Hepatocyte (in vitro differentiated cells): ENCODE data around the gene PCNP. TPM values are rescaled to one million over a fixed set of nuclear protein-coding genes. Genes with fewer than 3 reads are reported as not detected.

ENCODE experiments used
- DNase-seq: peaks from one replicate; pipeline ENCODE4 v3.0.0-alpha.2; 2016; ENCODE audit warnings: low spot score
- H2AFZ ChIP-seq: fragments of 200-600 bp; sonication (generic); 2 replicates; pipeline ENCODE4 v1.6.0; 2016; ENCODE audit warnings: antibody characterized with exemption, mild to moderate bottlenecking
- H3K27ac ChIP-seq: fragments of 200-600 bp; sonication (generic); 2 replicates; pipeline ENCODE4 v1.5.1; 2016; ENCODE audit warnings: mild to moderate bottlenecking
- H3K27me3 ChIP-seq: fragments of 200-600 bp; sonication (generic); 2 replicates; pipeline ENCODE4 v1.6.1; 2016
- H3K36me3 ChIP-seq: fragments of 200-600 bp; sonication (generic); replicated peaks from 2 replicates; pipeline ENCODE4 v1.5.1; 2016; ENCODE audit warnings: low read depth; ENCODE audit not compliant: insufficient read depth
- H3K4me1 ChIP-seq: fragments of 200-600 bp; sonication (generic); 2 replicates; pipeline ENCODE4 v1.5.1; 2016; ENCODE audit warnings: mild to moderate bottlenecking, moderate library complexity; ENCODE audit not compliant: insufficient read depth
- H3K4me2 ChIP-seq: fragments of 200-600 bp; sonication (generic); 2 replicates; pipeline ENCODE4 v1.6.0; 2016
- H3K4me3 ChIP-seq: fragments of 200-600 bp; sonication (generic); 2 replicates; pipeline ENCODE4 v1.5.1; 2016; ENCODE audit warnings: mild to moderate bottlenecking
- H3K79me2 ChIP-seq: fragments of 200-600 bp; sonication (generic); 2 replicates; pipeline ENCODE4 v1.6.0; 2017; ENCODE audit warnings: mild to moderate bottlenecking
- H3K9me2 ChIP-seq: fragments of 200-600 bp; sonication (generic); replicated peaks from 2 replicates; pipeline ENCODE4 v1.6.0; 2017; ENCODE audit warnings: mild to moderate bottlenecking; ENCODE audit not compliant: insufficient read depth
- H3K9me3 ChIP-seq: fragments of 200-600 bp; sonication (generic); 2 replicates; pipeline ENCODE4 v1.5.1; 2016; ENCODE audit warnings: low read depth, mild to moderate bottlenecking
- H4K20me1 ChIP-seq: fragments of 200-600 bp; sonication (generic); 2 replicates; pipeline ENCODE4 v1.6.0; 2016; ENCODE audit warnings: mild to moderate bottlenecking; ENCODE audit not compliant: insufficient read depth, poor library complexity, severe bottlenecking
- EZH2 ChIP-seq: fragments of 200-600 bp; sonication (generic); IDR thresholded peaks from 2 replicates; pipeline ENCODE4 v1.6.1; 2016; ENCODE audit warnings: antibody characterized with exemption, mild to moderate bottlenecking, borderline replicate concordance
- EZH2phosphoT487 ChIP-seq: fragments of 200-600 bp; sonication (generic); IDR thresholded peaks from one replicate; pipeline ENCODE4 v1.6.1; 2018; ENCODE audit warnings: antibody characterized with exemption, mild to moderate bottlenecking, low read depth, moderate library complexity; ENCODE audit not compliant: unreplicated experiment, severe bottlenecking
- WGBS: methylation state at CpG from one replicate; pipeline ENCODE4 v1.1.6; 2016; ENCODE audit warnings: low lambda C conversion rate; ENCODE audit errors: missing lambda C conversion rate; 5-methylcytosine and 5-hydroxymethylcytosine counted together
- polyA plus RNA-seq: library from polyadenylated mRNA; unstranded; fragments of >200 nt; fragmentation: Nextera tagmentation; extraction: Ambion mirVana; gene quantifications from 2 replicates; pipeline ENCODE4 v1.2.1, GENCODE V29; 2016
- total RNA-seq: library from RNA; depleted of rRNA; stranded (reverse); fragments of >200 nt; gene quantifications from 2 replicates; pipeline ENCODE4 v1.2.3, GENCODE V29; 2014
- TF ChIP-seq, protein P1 (sequence below): fragments of 200-600 bp; sonication (generic); IDR thresholded peaks from 2 replicates; pipeline ENCODE4 v1.5.1; 2016; ENCODE audit warnings: antibody characterized with exemption, mild to moderate bottlenecking; ENCODE audit not compliant: poor library complexity

Gene PCNP
- total and polyA plus RNA-seq, 2 experiments from 2014 or later, result 86.4 to 133 TPM

DNA sequence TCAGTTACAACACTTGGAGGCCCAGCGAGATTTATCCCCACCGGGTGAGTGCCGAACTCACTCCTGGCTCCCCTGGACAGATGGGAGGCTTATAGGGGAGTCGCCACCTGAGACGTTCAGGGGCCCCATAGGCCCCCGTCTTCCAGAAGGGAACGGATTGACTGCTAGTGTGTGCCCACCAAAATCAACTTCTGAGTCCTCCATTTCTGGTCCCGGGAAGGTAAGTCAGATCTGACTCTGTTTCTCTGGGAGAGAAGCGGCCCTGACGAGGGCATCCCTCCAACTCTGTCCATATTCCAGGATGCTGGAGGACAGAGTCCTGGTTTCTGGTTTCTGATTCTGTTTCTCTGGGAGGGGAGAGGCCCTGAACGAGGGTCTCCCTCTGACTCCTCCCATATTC is 58.6 kb downstream of the PCNP start:
- H3K4me1 ChIP-seq, result no peaks in the 10 kb centered on the region

GRCh38 chr3:101633186-101633585 is 59.2 kb downstream of the PCNP start:
- no peak overlapping the region for H3K4me3 ChIP-seq
- H4K20me1 ChIP-seq, result no peaks in the 10 kb centered on the region
- H3K9me3 ChIP-seq, result no peaks in the 10 kb centered on the region
- no peak for TF ChIP-seq EZH2phosphoT487
- TF ChIP-seq, protein P1, sequence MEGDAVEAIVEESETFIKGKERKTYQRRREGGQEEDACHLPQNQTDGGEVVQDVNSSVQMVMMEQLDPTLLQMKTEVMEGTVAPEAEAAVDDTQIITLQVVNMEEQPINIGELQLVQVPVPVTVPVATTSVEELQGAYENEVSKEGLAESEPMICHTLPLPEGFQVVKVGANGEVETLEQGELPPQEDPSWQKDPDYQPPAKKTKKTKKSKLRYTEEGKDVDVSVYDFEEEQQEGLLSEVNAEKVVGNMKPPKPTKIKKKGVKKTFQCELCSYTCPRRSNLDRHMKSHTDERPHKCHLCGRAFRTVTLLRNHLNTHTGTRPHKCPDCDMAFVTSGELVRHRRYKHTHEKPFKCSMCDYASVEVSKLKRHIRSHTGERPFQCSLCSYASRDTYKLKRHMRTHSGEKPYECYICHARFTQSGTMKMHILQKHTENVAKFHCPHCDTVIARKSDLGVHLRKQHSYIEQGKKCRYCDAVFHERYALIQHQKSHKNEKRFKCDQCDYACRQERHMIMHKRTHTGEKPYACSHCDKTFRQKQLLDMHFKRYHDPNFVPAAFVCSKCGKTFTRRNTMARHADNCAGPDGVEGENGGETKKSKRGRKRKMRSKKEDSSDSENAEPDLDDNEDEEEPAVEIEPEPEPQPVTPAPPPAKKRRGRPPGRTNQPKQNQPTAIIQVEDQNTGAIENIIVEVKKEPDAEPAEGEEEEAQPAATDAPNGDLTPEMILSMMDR, result no peak
- TF ChIP-seq EZH2, result no peak
- H2AFZ ChIP-seq, result no peak overlapping the region
- 87% methylated on average over 10 of the region's 10 CpGs for WGBS
- no peaks in the 10 kb centered on the region for H3K9me2 ChIP-seq
- no peak overlapping the region for H3K27ac ChIP-seq
- DNase-seq, result no peak
- H3K4me2 ChIP-seq, result no peak overlapping the region
- H3K27me3 ChIP-seq, result no peaks in the 10 kb centered on the region
- no peaks in the 10 kb centered on the region for H3K79me2 ChIP-seq
- no peaks in the 10 kb centered on the region for H3K36me3 ChIP-seq
- no peaks in the 10 kb centered on the region for H3K4me1 ChIP-seq

More for the DNA sequence above, 58.6 kb downstream of the PCNP start:
- no peak overlapping the region for H3K4me3 ChIP-seq
- TF ChIP-seq EZH2 (no peak), EZH2phosphoT487 (no peak)
- TF ChIP-seq, protein P1, result no peak
- H3K79me2 ChIP-seq, result no peaks in the 10 kb centered on the region
- no peak overlapping the region for H3K4me2 ChIP-seq
- no peaks in the 10 kb centered on the region for H3K27me3 ChIP-seq
- H3K27ac ChIP-seq, result no peak overlapping the region
- DNase-seq, result no peak
- H2AFZ ChIP-seq, result no peak overlapping the region
- no peaks in the 10 kb centered on the region for H4K20me1 ChIP-seq
- H3K36me3 ChIP-seq, result no peaks in the 10 kb centered on the region
- H3K9me2 ChIP-seq, result no peaks in the 10 kb centered on the region
- 84% methylated on average over 11 of the region's 11 CpGs for WGBS
- no peaks in the 10 kb centered on the region for H3K9me3 ChIP-seq

GRCh38 chr3:101634591-101635196 is 60.7 kb downstream of the PCNP start:
- H4K20me1 ChIP-seq, result no peaks in the 10 kb centered on the region
- no peaks in the 10 kb centered on the region for H3K27me3 ChIP-seq
- no peak for DNase-seq
- no peaks in the 10 kb centered on the region for H3K36me3 ChIP-seq
- no peaks in the 10 kb centered on the region for H3K4me1 ChIP-seq
- H3K4me2 ChIP-seq, result no peak overlapping the region
- no peaks in the 10 kb centered on the region for H3K79me2 ChIP-seq
- TF ChIP-seq, protein P1, result no peak
- no peak for TF ChIP-seq EZH2
- no peak for TF ChIP-seq EZH2phosphoT487
- no peaks in the 10 kb centered on the region for H3K9me3 ChIP-seq
- H3K27ac ChIP-seq, result no peak overlapping the region
- no peaks in the 10 kb centered on the region for H3K9me2 ChIP-seq
- no peak overlapping the region for H3K4me3 ChIP-seq
- H2AFZ ChIP-seq, result no peak overlapping the region
- 81% methylated on average over 9 of the region's 9 CpGs for WGBS
